ENCODE measurements around the gene ZMYND11.

- TF ChIP-seq CTCF (IDR thresholded peaks at IDR 0.05) (no peak), POLR2A (IDR thresholded peaks at IDR 0.05) (peak; percentile 27 to 75)
Measured at GRCh38 chr10:135601-136464, 578 bp downstream of the ZMYND11 start.
